SJCRH30 (cell line): ENCODE results near the gene DOK3. TPM values are rescaled to one million over a fixed set of nuclear protein-coding genes. Genes with fewer than 3 reads are reported as not detected.
A peak's percentile ranks its signal among the peaks of the same experiment; 100 is the strongest.

ENCODE experiments used
- DNase-seq, 2 experiments: peaks; one replicate each; pipeline ENCODE4 v3.0.0-alpha.2; 2015 to 2020
- H3K27ac ChIP-seq: fragments of 250-450 bp; sonication (Bioruptor Pico); 2 replicates; pipeline ENCODE4 v1.5.1; 2020; ENCODE audit warnings: mild to moderate bottlenecking, moderate library complexity
- H3K27me3 ChIP-seq: fragments of 250-450 bp; sonication (Bioruptor Pico); 2 replicates; pipeline ENCODE4 v1.5.1; 2020; ENCODE audit warnings: mild to moderate bottlenecking, moderate library complexity
- H3K36me3 ChIP-seq: fragments of 250-450 bp; sonication (Bioruptor Pico); 2 replicates; pipeline ENCODE4 v1.5.1; 2020; ENCODE audit warnings: mild to moderate bottlenecking, moderate library complexity
- H3K4me1 ChIP-seq: fragments of 250-450 bp; sonication (Bioruptor Pico); 2 replicates; pipeline ENCODE4 v1.5.1; 2020; ENCODE audit warnings: mild to moderate bottlenecking, moderate library complexity
- H3K4me3 ChIP-seq: fragments of 250-450 bp; sonication (Bioruptor Pico); 2 replicates; pipeline ENCODE4 v1.5.1; 2020; ENCODE audit warnings: mild to moderate bottlenecking, moderate library complexity
- H3K9me3 ChIP-seq: fragments of 250-450 bp; sonication (Bioruptor Pico); replicated peaks from 2 replicates; pipeline ENCODE4 v1.5.1; 2020; ENCODE audit warnings: mild to moderate bottlenecking, moderate library complexity
- total RNA-seq: library from RNA; depleted of rRNA; stranded (reverse); fragments of >200 nt; shearing (Covaris generic); gene quantifications from 2 replicates; pipeline ENCODE4 v1.2.3, GENCODE V29; 2014; rRNA removed

DOK3 gene
- total RNA-seq, 1 experiment from 2014 or later, result 6.2 TPM

- H3K4me3 ChIP-seq, result no peak overlapping the region
- no peak overlapping the region for H3K27ac ChIP-seq
- H3K4me1 ChIP-seq, result no peaks in the 10 kb centered on the region
- peak; percentile 64 to 70 for DNase-seq
- H3K27me3 ChIP-seq, result no peaks in the 10 kb centered on the region
- no peaks in the 10 kb centered on the region for H3K9me3 ChIP-seq
- peaks cover 55% of the 10 kb centered on the region for H3K36me3 ChIP-seq
These were observed 53.7 kb downstream of the DOK3 start for GRCh38 chr5:177455661-177456590.

GRCh38 chr5:177455036-177455660 lies 54.5 kb downstream of the DOK3 start:
- Histone ChIP-seq H3K27me3 (no peaks in the 10 kb centered on the region), H3K27ac (no peak overlapping the region), H3K9me3 (no peaks in the 10 kb centered on the region), H3K36me3 (peaks cover 48% of the 10 kb centered on the region), H3K4me1 (no peaks in the 10 kb centered on the region), H3K4me3 (peak overlapping the region; percentile 21)
- DNase-seq, result no peak

- H3K4me3 ChIP-seq, result peak overlapping the region; percentile 21
- no peak overlapping the region for H3K27ac ChIP-seq
- DNase-seq, result peak; percentile 57 to 68
- H3K9me3 ChIP-seq, result no peaks in the 10 kb centered on the region
- H3K27me3 ChIP-seq, result no peaks in the 10 kb centered on the region
- no peaks in the 10 kb centered on the region for H3K4me1 ChIP-seq
- peaks cover 42% of the 10 kb centered on the region for H3K36me3 ChIP-seq
These were observed 55.1 kb downstream of the DOK3 start for GRCh38 chr5:177454397-177455035.

GRCh38 chr5:177453852-177454396 lies 55.7 kb downstream of the DOK3 start:
- Histone ChIP-seq H3K9me3 (no peaks in the 10 kb centered on the region), H3K27ac (no peak overlapping the region), H3K36me3 (peaks cover 37% of the 10 kb centered on the region), H3K27me3 (no peaks in the 10 kb centered on the region), H3K4me3 (peak overlapping the region; percentile 21; the same call in 1 of the 2 replicates), H3K4me1 (no peaks in the 10 kb centered on the region)
- DNase-seq, result no peak

GRCh38 chr5:177452688-177453638 lies 56.7 kb downstream of the DOK3 start:
- Histone ChIP-seq H3K9me3 (no peaks in the 10 kb centered on the region), H3K27ac (no peak overlapping the region), H3K4me3 (no peak overlapping the region), H3K36me3 (peaks cover 28% of the 10 kb centered on the region), H3K4me1 (peaks cover 8% of the 10 kb centered on the region), H3K27me3 (no peaks in the 10 kb centered on the region)
- no peak for DNase-seq

Other genes with a start within 250 kb of the DOK3 start
- gene RAB24, start 206.1 kb downstream of the DOK3 start, total RNA-seq, result 24.1 and 25.4 TPM in 2 replicates
- gene PRELID1, start 206.0 kb downstream of the DOK3 start, total RNA-seq, result 226 and 259 TPM in 2 replicates
- gene MXD3, start 197.9 kb downstream of the DOK3 start, total RNA-seq, result 36.6 and 37.6 TPM in 2 replicates
- gene LMAN2, start 158.2 kb downstream of the DOK3 start, total RNA-seq, result 144 and 156 TPM in 2 replicates
- 4.0 and 4.8 TPM in 2 replicates for gene RGS14, start 151.9 kb downstream of the DOK3 start, total RNA-seq
- gene SLC34A1, start 125.4 kb downstream of the DOK3 start, total RNA-seq, result not detected in 2 replicates
- not detected in 2 replicates for gene PFN3, start 109.2 kb downstream of the DOK3 start, total RNA-seq
- gene F12, start 100.3 kb downstream of the DOK3 start, total RNA-seq, result 5.9 and 6.5 TPM in 2 replicates
- gene GRK6, start 83.2 kb downstream of the DOK3 start, total RNA-seq, result 45.1 and 48.4 TPM in 2 replicates
- 6.4 TPM in 2 replicates for gene PRR7, start 63.0 kb downstream of the DOK3 start, total RNA-seq
- 239 and 265 TPM in 2 replicates for gene DBN1, start 36.2 kb downstream of the DOK3 start, total RNA-seq
- 58.4 and 68.5 TPM in 2 replicates for gene PDLIM7, start 12.2 kb downstream of the DOK3 start, total RNA-seq
- 68.5 and 76.8 TPM in 2 replicates for gene DDX41, start 7.1 kb upstream of the DOK3 start, total RNA-seq
- gene FAM193B, start 44.7 kb upstream of the DOK3 start, total RNA-seq, result 30.8 and 33.8 TPM in 2 replicates
- gene TMED9, start 82.4 kb upstream of the DOK3 start, total RNA-seq, result 70.9 and 76.2 TPM in 2 replicates
- gene B4GALT7, start 90.3 kb upstream of the DOK3 start, total RNA-seq, result 17.4 and 22.3 TPM in 2 replicates